ENCODE results near the gene SNAI1. TPM values are rescaled to one million over a fixed set of nuclear protein-coding genes. Genes with fewer than 3 reads are reported as not detected.
"Not testable (repeated sequence)": the region's sequence is repeated elsewhere in the genome, so short reads cannot be mapped to it uniquely, and the experiment has no call there.

Gene SNAI1
- total and polyA plus RNA-seq, 2 of the 4 experiments (the other 2 are of a cell fraction), result 0.54 to 13.7 TPM

DNA sequence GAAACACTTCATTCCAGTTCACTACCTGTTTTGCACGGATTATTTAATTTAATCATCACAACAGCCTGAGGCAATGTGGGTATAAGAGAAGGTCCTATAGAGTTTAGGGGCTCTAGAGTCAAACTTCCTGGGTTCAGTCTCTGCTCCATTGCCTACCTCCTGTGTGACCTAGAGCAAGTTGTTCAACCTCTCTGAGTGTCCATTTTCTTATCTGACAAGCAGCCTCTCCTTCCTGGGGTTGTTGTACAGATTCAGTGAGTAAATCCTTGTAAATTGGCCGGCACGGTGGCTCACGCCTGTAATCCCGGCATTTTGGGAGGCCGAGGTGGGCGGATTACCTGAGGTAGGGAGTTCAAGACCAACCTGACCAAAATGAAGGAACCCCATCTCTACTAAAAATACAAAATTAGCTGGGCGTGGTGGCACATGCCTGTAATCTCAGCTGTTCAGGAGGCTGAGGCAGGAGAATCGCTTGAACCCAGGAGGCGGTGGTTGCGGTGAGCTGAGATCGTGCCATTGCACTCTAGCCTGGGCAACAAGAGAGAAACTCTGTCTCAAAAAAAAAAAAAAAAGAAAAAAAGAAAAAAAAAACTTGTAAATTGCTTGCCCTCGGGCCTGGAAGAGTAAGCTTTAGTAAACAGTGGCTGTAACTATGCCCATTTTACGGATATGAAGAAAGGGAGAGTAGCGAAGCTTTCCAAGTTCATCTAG, 15.9 kb downstream of the SNAI1 start:
- H3K56ac ChIP-seq (ENCODE audit: extremely low read depth, insufficient read depth, low read length); H3K79me1 ChIP-seq (ENCODE audit: low read depth in 1 of 2, low read length in 2 of 2); H3K4ac ChIP-seq (ENCODE audit: low read depth, low read length); H3K4me3 ChIP-seq (ENCODE audit: insufficient read depth, low read depth, low read length); H3K4me1 ChIP-seq (ENCODE audit: control insufficient read depth, insufficient read depth, low read length); H3K27ac ChIP-seq (ENCODE audit: insufficient read depth, low read length); H4K91ac ChIP-seq (ENCODE audit: insufficient read depth, low read depth, low read length); H3K23ac ChIP-seq (ENCODE audit: low read depth, low read length); H2BK15ac ChIP-seq (ENCODE audit: low read depth, low read length); ATAC-seq (ENCODE audit: low read depth); H3K27me3 ChIP-seq (ENCODE audit: control insufficient read depth, insufficient read depth, low read length); DNase-seq; H3K9me1 ChIP-seq (ENCODE audit: insufficient read depth, low read length); CTCF ChIA-PET; H2BK5ac ChIP-seq (ENCODE audit: low read depth, low read length, poor library complexity, severe bottlenecking); dilution Hi-C loops (cut with HindIII; ENCODE audit: low sequenced_read_pairs, unreplicated experiment); H2BK20ac ChIP-seq (ENCODE audit: low read depth, low read length); H4K5ac ChIP-seq (ENCODE audit: low read depth, low read length); H3K18ac ChIP-seq (ENCODE audit: low read depth, low read length); H4K20me1 ChIP-seq (ENCODE audit: insufficient read depth, low read length); H3K14ac ChIP-seq (replicated peaks; ENCODE audit: low read depth, low read length); intact Hi-C loops (cut with micrococcal nuclease); H4K8ac ChIP-seq (ENCODE audit: low read depth in 2 of 2, low read length in 2 of 2); H3K9me3 ChIP-seq (ENCODE audit: control insufficient read depth, insufficient read depth, low read length); H3K36me3 ChIP-seq (ENCODE audit: control insufficient read depth, insufficient read depth, low read length); in situ Hi-C loops (cut with MboI; ENCODE audit: low sequenced_read_pairs); H2AK5ac ChIP-seq (ENCODE audit: low read depth, low read length); H2AK9ac ChIP-seq (replicated peaks; ENCODE audit: low read depth, low read length, poor library complexity); POLR2A ChIA-PET (ENCODE audit: unreplicated experiment); H3K4me2 ChIP-seq (ENCODE audit: low read depth, low read length); BruUV-seq (replicated peaks); H3K9ac ChIP-seq (ENCODE audit: low read depth, low read length); H2AFZ ChIP-seq (replicated peaks; ENCODE audit: low read length, poor library complexity); H2BK120ac ChIP-seq (ENCODE audit: low read depth, low read length): not testable (repeated sequence)
- WGBS, 2 experiments (ENCODE audit: extremely low coverage in 2 of 2, insufficient read length in 1 of 2), result 90% methylated on average over 2 of the region's 15 CpGs; no CpG with 5 or more reads in 1 of the 2 experiments

Measured in IMR-90 (cell line).